A673 (cell line): ENCODE data around the gene PTGER4. TPM values are rescaled to one million over a fixed set of nuclear protein-coding genes. Genes with fewer than 3 reads are reported as not detected.

Source experiments
- BruUV-seq: library from RNA; stranded (reverse); fragments of 400-500 nt; replicated peaks from 2 replicates; lab custom pipeline; 2021; lab: Mats Ljungman, UMichigan
- CTCF ChIA-PET: fragments of 300-600 bp; sonication (Branson Sonifier 250); formaldehyde crosslinking; loops from one replicate; lab custom pipeline; 2022; ENCODE audit warnings: antibody characterized with exemption; lab: Charles Lee
- POLR2A ChIA-PET: fragments of 300-600 bp; sonication (Branson Sonifier 250); formaldehyde crosslinking; loops from one replicate; lab custom pipeline; 2022; ENCODE audit warnings: antibody characterized with exemption; ENCODE audit not compliant: low non-redundant PET; lab: Charles Lee
- DNase-seq: peaks from one replicate; pipeline ENCODE4 v3.0.0-alpha.2; 2015; ENCODE audit warnings: low spot score
- H3K27ac ChIP-seq: fragments of 200-600 bp; sonication (generic); 2 replicates; pipeline ENCODE4 v1.5.1; 2016; ENCODE audit warnings: mixed run types, low read depth, mild to moderate bottlenecking, mixed read lengths, antibody characterized with exemption, low read length; ENCODE audit not compliant: poor library complexity, severe bottlenecking
- H3K27me3 ChIP-seq: fragments of 200-600 bp; sonication (generic); replicated peaks from 2 replicates; pipeline ENCODE4 v1.6.1; 2017; ENCODE audit warnings: mixed run types, low read depth, mild to moderate bottlenecking, mixed read lengths, antibody characterized with exemption, low read length; ENCODE audit not compliant: insufficient read depth, poor library complexity
- H3K36me3 ChIP-seq: fragments of 200-600 bp; sonication (generic); 2 replicates; pipeline ENCODE4 v1.6.1; 2016; ENCODE audit warnings: mixed run types, mild to moderate bottlenecking, mixed read lengths, antibody characterized with exemption, low read length; ENCODE audit not compliant: insufficient read depth, poor library complexity, severe bottlenecking
- H3K4me1 ChIP-seq: fragments of 200-600 bp; sonication (generic); 2 replicates; pipeline ENCODE4 v1.6.1; 2017; ENCODE audit warnings: mixed run types, mild to moderate bottlenecking, mixed read lengths, antibody characterized with exemption, low read length; ENCODE audit not compliant: insufficient read depth, poor library complexity, severe bottlenecking
- H3K4me3 ChIP-seq: fragments of 200-600 bp; sonication (generic); 2 replicates; pipeline ENCODE4 v1.5.1; 2016; ENCODE audit warnings: low read depth, mixed run types, mild to moderate bottlenecking, mixed read lengths, low read length; ENCODE audit not compliant: poor library complexity, severe bottlenecking
- H3K9me3 ChIP-seq: fragments of 200-600 bp; sonication (generic); 2 replicates; pipeline ENCODE4 v1.6.1; 2016; ENCODE audit warnings: mixed run types, low read depth, mild to moderate bottlenecking, mixed read lengths, antibody characterized with exemption, low read length; ENCODE audit not compliant: poor library complexity, severe bottlenecking
- EZH2 ChIP-seq: fragments of 200-600 bp; sonication (generic); IDR thresholded peaks from 2 replicates; pipeline ENCODE4 v1.6.1; 2017; ENCODE audit warnings: borderline replicate concordance, low read depth, mild to moderate bottlenecking, mixed read lengths, antibody characterized with exemption, low read length; ENCODE audit not compliant: poor library complexity, severe bottlenecking
- intact Hi-C: fragments of 100-400 bp; cut with micrococcal nuclease; formaldehyde crosslinking; loops from one replicate; pipeline ENCODE4 v1.10.0; 2022; ENCODE audit not compliant: unreplicated experiment
- total RNA-seq: library from RNA; stranded (reverse); gene quantifications from 2 replicates; pipeline ENCODE4 v1.2.3, GENCODE V29; 2021
- TF ChIP-seq, protein P1 (sequence below): fragments of 300-800, 200-600 bp; sonication (generic); conservative IDR thresholded peaks from 2 replicates; pipeline ENCODE4 v1.5.1; 2017; ENCODE audit warnings: low read depth, mild to moderate bottlenecking, antibody characterized with exemption, low read length, moderate library complexity, mixed read lengths

The PTGER4 gene
- total RNA-seq, 1 experiment from 2014 or later, result 2.1 TPM

DNA sequence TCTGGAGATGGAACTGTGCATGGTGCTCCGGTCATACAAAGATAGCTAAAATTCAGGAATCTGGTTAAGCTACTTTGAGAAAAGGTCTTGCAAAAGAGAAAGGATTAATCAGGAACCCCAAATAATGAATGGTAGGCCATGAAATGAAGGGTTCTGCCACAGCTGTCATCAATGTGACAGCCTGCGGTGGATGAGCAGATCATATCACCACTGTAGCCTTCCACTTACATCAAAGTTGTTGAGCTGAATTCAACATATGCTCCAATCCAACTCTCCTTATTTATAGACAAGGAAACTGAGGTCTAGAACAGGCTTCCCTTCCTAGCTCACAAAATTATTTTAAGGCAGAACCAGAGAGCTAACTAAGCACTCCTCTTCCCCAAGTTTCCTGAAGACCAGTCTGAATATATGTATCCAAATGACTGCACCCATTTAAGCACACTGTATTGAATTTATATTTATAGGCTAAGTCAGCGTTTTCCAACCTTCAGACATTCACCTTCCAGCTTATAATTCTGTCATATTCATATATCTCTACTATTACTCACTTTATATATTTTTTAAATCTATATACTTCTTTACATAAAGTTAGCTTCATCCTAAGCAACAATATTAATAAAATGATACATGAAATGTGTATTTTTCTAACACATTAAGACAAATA lies 13.9 kb upstream of the PTGER4 start:
- no peak for DNase-seq
- Histone ChIP-seq H3K4me3 (no peak overlapping the region), H3K9me3 (no peaks in the 10 kb centered on the region), H3K27ac (no peak overlapping the region), H3K36me3 (no peaks in the 10 kb centered on the region), H3K27me3 (no peaks in the 10 kb centered on the region), H3K4me1 (no peaks in the 10 kb centered on the region)
- intact Hi-C loops, result no loop called here
- POLR2A ChIA-PET, result no interaction called here
- TF ChIP-seq, protein P1, sequence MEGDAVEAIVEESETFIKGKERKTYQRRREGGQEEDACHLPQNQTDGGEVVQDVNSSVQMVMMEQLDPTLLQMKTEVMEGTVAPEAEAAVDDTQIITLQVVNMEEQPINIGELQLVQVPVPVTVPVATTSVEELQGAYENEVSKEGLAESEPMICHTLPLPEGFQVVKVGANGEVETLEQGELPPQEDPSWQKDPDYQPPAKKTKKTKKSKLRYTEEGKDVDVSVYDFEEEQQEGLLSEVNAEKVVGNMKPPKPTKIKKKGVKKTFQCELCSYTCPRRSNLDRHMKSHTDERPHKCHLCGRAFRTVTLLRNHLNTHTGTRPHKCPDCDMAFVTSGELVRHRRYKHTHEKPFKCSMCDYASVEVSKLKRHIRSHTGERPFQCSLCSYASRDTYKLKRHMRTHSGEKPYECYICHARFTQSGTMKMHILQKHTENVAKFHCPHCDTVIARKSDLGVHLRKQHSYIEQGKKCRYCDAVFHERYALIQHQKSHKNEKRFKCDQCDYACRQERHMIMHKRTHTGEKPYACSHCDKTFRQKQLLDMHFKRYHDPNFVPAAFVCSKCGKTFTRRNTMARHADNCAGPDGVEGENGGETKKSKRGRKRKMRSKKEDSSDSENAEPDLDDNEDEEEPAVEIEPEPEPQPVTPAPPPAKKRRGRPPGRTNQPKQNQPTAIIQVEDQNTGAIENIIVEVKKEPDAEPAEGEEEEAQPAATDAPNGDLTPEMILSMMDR, result no peak
- no peak for TF ChIP-seq EZH2
- CTCF ChIA-PET, result no interaction called here
- no TSS peak for BruUV-seq

DNA sequence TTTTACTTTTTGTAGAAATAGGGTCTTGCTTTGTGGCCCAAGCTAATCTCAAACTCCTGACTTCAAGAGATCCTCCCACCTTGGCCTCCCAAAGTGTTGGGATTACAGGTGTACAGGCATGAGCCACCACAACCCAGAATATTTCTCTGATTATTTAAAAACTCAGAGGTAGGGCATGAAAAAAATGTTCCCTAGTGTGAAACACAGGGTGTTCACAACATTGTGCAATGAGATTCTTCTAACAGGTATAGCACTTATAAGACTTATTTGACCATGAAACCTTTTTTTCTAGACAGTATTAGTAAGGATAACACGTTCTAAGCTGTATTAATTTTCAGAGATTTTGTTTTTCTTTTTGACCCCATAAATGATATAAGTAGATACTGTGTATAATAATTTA lies 13.1 kb upstream of the PTGER4 start:
- DNase-seq, result no peak
- no peak overlapping the region for H3K4me3 ChIP-seq
- no peaks in the 10 kb centered on the region for H3K9me3 ChIP-seq
- H3K27me3 ChIP-seq, result no peaks in the 10 kb centered on the region
- no peaks in the 10 kb centered on the region for H3K36me3 ChIP-seq
- ChIA-PET CTCF (no interaction called here), POLR2A (no interaction called here)
- no peak overlapping the region for H3K27ac ChIP-seq
- BruUV-seq, result no TSS peak
- no peaks in the 10 kb centered on the region for H3K4me1 ChIP-seq
- intact Hi-C loops, result no loop called here
- TF ChIP-seq, protein P1, result no peak
- TF ChIP-seq EZH2, result no peak

DNA sequence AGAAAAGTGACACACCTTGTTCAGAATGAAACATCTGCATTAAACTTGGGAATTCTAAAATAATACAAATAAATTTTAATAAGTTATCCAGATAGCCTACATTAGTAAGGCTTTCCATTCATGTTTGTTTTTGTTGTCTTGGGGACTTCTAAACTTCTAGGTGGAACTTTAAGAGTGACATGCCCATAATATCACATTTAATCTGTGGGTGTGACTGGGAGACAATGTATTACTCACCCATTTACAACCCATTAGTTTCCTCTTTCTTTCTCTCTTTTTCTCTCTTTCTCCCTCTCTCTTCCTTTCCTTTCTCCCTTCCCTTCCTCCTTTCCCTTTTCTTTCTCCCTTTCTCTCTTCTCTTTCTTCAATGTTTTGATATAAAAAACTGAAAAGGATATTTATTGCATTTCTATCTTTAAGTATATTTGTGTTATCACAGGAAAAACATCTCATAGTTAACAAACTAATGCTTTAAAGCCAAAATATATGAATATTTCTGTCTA lies 12.5 kb upstream of the PTGER4 start:
- H3K27ac ChIP-seq, result no peak overlapping the region
- H3K4me3 ChIP-seq, result no peak overlapping the region
- intact Hi-C loops, result no loop called here
- DNase-seq, result no peak
- no peaks in the 10 kb centered on the region for H3K27me3 ChIP-seq
- no peaks in the 10 kb centered on the region for H3K36me3 ChIP-seq
- no peak for TF ChIP-seq EZH2
- TF ChIP-seq, protein P1, result no peak
- ChIA-PET POLR2A (no interaction called here), CTCF (no interaction called here)
- no peaks in the 10 kb centered on the region for H3K9me3 ChIP-seq
- no TSS peak for BruUV-seq
- H3K4me1 ChIP-seq, result no peaks in the 10 kb centered on the region
